Tibial nerve (tissue), 4 donors: Measurements from ENCODE around the gene LHX1.

Experiments used
- CTCF ChIP-seq, 5 experiments: fragments of 200-600 bp in 3 of 5; fragments of 450-650 bp in 2 of 5; sonication (generic) in 3 of 5; IDR thresholded peaks; one replicate each; pipeline ENCODE4 v1.5.1; 2016 to 2019; ENCODE audit warnings: antibody characterized with exemption in 5 of 5, mild to moderate bottlenecking in 3 of 5, moderate library complexity in 2 of 5
- EP300 ChIP-seq, 2 donors: sonication (generic); formaldehyde crosslinking; IDR thresholded peaks; one replicate each; pipeline ENCODE4 v1.6.1; 2017; ENCODE audit warnings: antibody characterized with exemption in 2 of 2, mild to moderate bottlenecking in 1 of 2
- POLR2A ChIP-seq, 2 donors: fragments of 450-650 bp; IDR thresholded peaks; one replicate each; pipeline ENCODE4 v1.6.1; 2017; ENCODE audit warnings: antibody characterized with exemption in 2 of 2, mild to moderate bottlenecking in 2 of 2, moderate library complexity in 2 of 2

GRCh38 chr17:36983618-36984017 lies 46.3 kb downstream of the LHX1 start:
- no peak for TF ChIP-seq CTCF (IDR thresholded peaks at IDR 0.05)
- TF ChIP-seq POLR2A (IDR thresholded peaks at IDR 0.05), result no peak
- TF ChIP-seq EP300 (IDR thresholded peaks at IDR 0.05), result no peak
